HepG2 (cell line): ENCODE data around the gene C16orf87. TPM values are rescaled to one million over a fixed set of nuclear protein-coding genes. Genes with fewer than 3 reads are reported as not detected.

Source experiments
- ATAC-seq: fragments of 200-7000 bp; cut with Tn5 transposase; 3 replicates; pipeline ENCODE4 v1.9.1; 2020; ENCODE audit warnings: mild to moderate bottlenecking, moderate library complexity
- BruUV-seq: library from RNA; stranded (reverse); fragments of 400-500 nt; replicated peaks from 2 replicates; lab custom pipeline; 2021; lab: Mats Ljungman, UMichigan
- CTCF ChIA-PET: fragments of 300-600 bp; formaldehyde crosslinking; extraction: SDS; loops from one replicate; lab custom pipeline; 2021; ENCODE audit warnings: low total read pairs, inconsistent platforms, low intra/inter-chr PET ratio; lab: Yijun Ruan, JAX
- POLR2A ChIA-PET: fragments of 350-600 bp; sonication (Branson Sonifier 250); formaldehyde crosslinking; loops from one replicate; lab custom pipeline; 2020; ENCODE audit warnings: antibody characterized with exemption, inconsistent platforms; lab: Yijun Ruan, JAX
- DNase-seq: peaks from one replicate; pipeline ENCODE4 v3.0.0-alpha.2; 2015; ENCODE audit warnings: low spot score
- FAIRE-seq: peaks from 3 replicates; lab custom pipeline; 2011; peaks lifted over from hg19 to GRCh38; lab: Jason Lieb, UNC
- H2AFZ ChIP-seq: one replicate; pipeline ENCODE4 v1.6.1; 2011; ENCODE audit warnings: low read length, inconsistent platforms
- H3K27ac ChIP-seq: fragments of 300-600 bp; 3 replicates; pipeline ENCODE4 v1.8.0; 2011; ENCODE audit warnings: mixed run types, mild to moderate bottlenecking, mixed read lengths, low read length, inconsistent platforms; ENCODE audit not compliant: insufficient read depth; ENCODE audit errors: extremely low read length
- H3K27me3 ChIP-seq, 2 experiments: fragments of 200-600 bp in 1 of 2; 2 replicates in 1 of 2; 3 replicates in 1 of 2; pipeline versions ENCODE4 v1.6.0 to v1.8.0; 2011; ENCODE audit warnings: low read length in 2 of 2, mild to moderate bottlenecking in 2 of 2, moderate library complexity in 2 of 2, inconsistent platforms in 1 of 2; ENCODE audit not compliant: insufficient read depth in 2 of 2, control insufficient read depth in 1 of 2
- H3K36me3 ChIP-seq, 2 experiments: fragments of 200-600 bp in 1 of 2; replicated peaks in 1 of 2; 2 replicates in 1 of 2; 3 replicates in 1 of 2; pipeline versions ENCODE4 v1.5.1 to v1.8.0; 2011; ENCODE audit warnings: low read length in 2 of 2, inconsistent platforms in 1 of 2; ENCODE audit not compliant: insufficient read depth in 2 of 2, control insufficient read depth in 1 of 2
- H3K4me1 ChIP-seq: 2 replicates; pipeline ENCODE4 v1.5.1; 2012; ENCODE audit warnings: low read length, inconsistent platforms; ENCODE audit not compliant: insufficient read depth
- H3K4me2 ChIP-seq: 2 replicates; pipeline ENCODE4 v1.6.0; 2011; ENCODE audit warnings: low read depth, low read length, inconsistent platforms
- H3K4me3 ChIP-seq, 3 experiments: fragments of 200-600 bp in 1 of 3; sonication (generic), shearing (Covaris generic) in 1 of 3; replicated peaks in 1 of 3; 2 replicates each; pipeline ENCODE4 v1.5.1; 2011 to 2016; ENCODE audit warnings: low read length in 3 of 3, inconsistent platforms in 2 of 3, low read depth in 2 of 3, mild to moderate bottlenecking in 2 of 3, control low read depth in 1 of 3, mixed read lengths in 1 of 3; ENCODE audit not compliant: insufficient read depth in 1 of 3
- H3K79me2 ChIP-seq: one replicate; pipeline ENCODE4 v1.6.1; 2011; ENCODE audit warnings: low read length, inconsistent platforms; ENCODE audit not compliant: insufficient read depth
- H3K9ac ChIP-seq: 2 replicates; pipeline ENCODE4 v1.6.0; 2011; ENCODE audit warnings: mild to moderate bottlenecking, low read depth, low read length, inconsistent platforms; ENCODE audit not compliant: insufficient read depth
- H3K9me3 ChIP-seq: 2 replicates; pipeline ENCODE4 v1.5.1; 2012; ENCODE audit warnings: mild to moderate bottlenecking, low read length
- H4K20me1 ChIP-seq: 2 replicates; pipeline ENCODE4 v1.6.0; 2011; ENCODE audit warnings: inconsistent platforms, mild to moderate bottlenecking, low read length, moderate library complexity; ENCODE audit not compliant: insufficient read depth
- EHMT2 ChIP-seq: fragments of 200-600 bp; sonication (generic); IDR thresholded peaks from 2 replicates; pipeline ENCODE4 v1.7.0; 2017; ENCODE audit warnings: antibody characterized with exemption, low read depth, low read length, borderline replicate concordance
- FOSL2 ChIP-seq: sonication (generic); formaldehyde crosslinking; IDR thresholded peaks from 2 replicates; pipeline ENCODE4 v1.4.0; 2020; ENCODE audit warnings: missing genetic modification reagents
- FOXP1 ChIP-seq, 2 experiments: fragments of 450-650 bp in 1 of 2; IDR thresholded peaks; 2 replicates each; pipeline ENCODE4 v1.6.1; 2017 to 2018; ENCODE audit warnings: antibody characterized with exemption in 1 of 2
- POLR2AphosphoS2 ChIP-seq: IDR thresholded peaks from 2 replicates; pipeline ENCODE4 v1.6.1; 2011; ENCODE audit warnings: low read depth, low read length, improper control_type of control experiment
- RARA ChIP-seq: IDR thresholded peaks from 2 replicates; pipeline ENCODE4 v1.6.1; 2016; ENCODE audit warnings: missing genetic modification reagents, missing compliant biosample characterization
- SIN3A ChIP-seq: IDR thresholded peaks from 2 replicates; pipeline ENCODE4 v1.6.1; 2011; ENCODE audit warnings: low read depth, mild to moderate bottlenecking, control low read depth, low read length, borderline replicate concordance
- SPEN ChIP-seq: sonication (generic); formaldehyde crosslinking; IDR thresholded peaks from 2 replicates; pipeline ENCODE4 v1.5.1; 2020; ENCODE audit warnings: low read depth, mild to moderate bottlenecking, missing genetic modification reagents
- ZNF280D ChIP-seq: sonication (generic); formaldehyde crosslinking; IDR thresholded peaks from 2 replicates; pipeline ENCODE4 v1.5.1; 2020; ENCODE audit warnings: mild to moderate bottlenecking, missing genetic modification reagents
- ZNF577 ChIP-seq: sonication (generic); formaldehyde crosslinking; IDR thresholded peaks from 2 replicates; pipeline ENCODE4 v1.4.0; 2020; ENCODE audit warnings: mild to moderate bottlenecking, low read depth, missing genetic modification reagents, borderline replicate concordance
- WGBS: methylation state at CpG from one replicate; pipeline ENCODE4 v1.1.6; 2017; ENCODE audit warnings: low lambda C conversion rate; 5-methylcytosine and 5-hydroxymethylcytosine counted together
- in situ Hi-C: cut with HindIII; loops from 2 replicates; pipeline ENCODE4 v1.10.0; 2017; ENCODE audit warnings: low pct_unique_long_range_greater_than_20kb; ENCODE audit not compliant: extremely low pct_ligation_motif_present
- intact Hi-C: fragments of 100-400 bp; cut with micrococcal nuclease; formaldehyde crosslinking; loops from one replicate; pipeline ENCODE4 v1.10.0; 2022; ENCODE audit not compliant: unreplicated experiment
- polyA plus RNA-seq, 8 experiments: library from polyadenylated mRNA; depleted of rRNA in 3 of 8; stranded (reverse) in 7 of 8; unstranded in 1 of 8; fragments of >200 nt; fragmentation: Illumina TruSeq in 4 of 8; extraction: Trizol in 4 of 8; gene quantifications; 2 replicates each; pipeline versions ENCODE4 v1.2.1 to v1.2.3, GENCODE V29; 2011 to 2016; ENCODE audit warnings: low read depth in 4 of 8, missing spikeins in 1 of 8, mixed read lengths in 1 of 8; ENCODE audit not compliant: insufficient read depth in 1 of 8
- total RNA-seq, 5 experiments: library from RNA; depleted of rRNA; stranded (reverse); fragments of >200 nt; fragmentation: Illumina TruSeq; extraction: Trizol; gene quantifications; 2 replicates each; pipeline ENCODE4 v1.2.3, GENCODE V29; 2016; ENCODE audit warnings: low read depth in 1 of 5

The C16orf87 gene
- total and polyA plus RNA-seq, 2 of the 13 experiments (the other 11 are each of a cell fraction or from before 2014, with no cell fraction given) = 8.6 to 19.5 TPM

GRCh38 chr16:46817961-46818360 is 13.0 kb downstream of the C16orf87 start:
- no peak overlapping the region for H3K9ac ChIP-seq
- no peaks in the 10 kb centered on the region for H3K27me3 ChIP-seq
- TF ChIP-seq SIN3A (no peak), ZNF577 (CRISPR knock-in tag) (no peak), EHMT2 (no peak), FOSL2 (CRISPR knock-in tag) (peak; percentile 75), RARA (CRISPR knock-in tag) (peak; percentile 45; the same call in 1 of the 2 replicates), SPEN (CRISPR knock-in tag) (no peak), POLR2AphosphoS2 (no peak)
- H2AFZ ChIP-seq = no peak overlapping the region
- H3K4me1 ChIP-seq = peaks cover 19% of the 10 kb centered on the region; the same call in 1 of the 2 replicates
- in situ Hi-C loops = no loop called here
- H3K79me2 ChIP-seq = peaks cover 55% of the 10 kb centered on the region
- DNase-seq (no peak), ATAC-seq (no peak), FAIRE-seq (no peak)
- no peak overlapping the region for H3K27ac ChIP-seq
- H3K9me3 ChIP-seq = 0 out of 2 replicates have a peak, but pooled peaks cover 4% of the 10 kb centered on the region
- H3K4me2 ChIP-seq = no peak overlapping the region
- no peak overlapping the region for H3K4me3 ChIP-seq
- POLR2A ChIA-PET = no interaction called here
- H3K36me3 ChIP-seq = peaks cover 1 to 8% of the 10 kb centered on the region in 2 experiments; a peak in 2 of 5 replicates
- WGBS = 89% methylated on average over 2 of the region's 2 CpGs
- BruUV-seq = no TSS peak
- H4K20me1 ChIP-seq = 0 out of 2 replicates have a peak, but pooled peaks cover 3% of the 10 kb centered on the region
- intact Hi-C loops = no loop called here
- CTCF ChIA-PET = no interaction called here

GRCh38 chr16:46814790-46815189 is 16.2 kb downstream of the C16orf87 start:
- WGBS = 98% methylated on average over 1 of the region's 1 CpG

More at GRCh38 chr16:46814790-46815189, 16.2 kb downstream of the C16orf87 start:
- DNase-seq (no peak), ATAC-seq (no peak), FAIRE-seq (no peak)
- in situ Hi-C loops = no loop called here
- no peaks in the 10 kb centered on the region for H3K27me3 ChIP-seq
- peaks cover 0 to 4% of the 10 kb centered on the region in 2 experiments; a peak in 1 of 5 replicates for H3K36me3 ChIP-seq
- CTCF ChIA-PET = no interaction called here
- no peak overlapping the region for H3K27ac ChIP-seq
- TF ChIP-seq ZNF280D (CRISPR knock-in tag) (0 out of 2 replicates have a peak, but pooled peaks have one; percentile 34), FOXP1 (IDR thresholded peaks at IDR 0.05) (no peak), FOXP1 (CRISPR knock-in tag; IDR thresholded peaks at IDR 0.05) (no peak)
- peaks cover 32% of the 10 kb centered on the region for H3K4me1 ChIP-seq
- no peak overlapping the region for H3K9ac ChIP-seq
- no peak overlapping the region for H3K4me2 ChIP-seq
- BruUV-seq = no TSS peak
- peaks cover 3% of the 10 kb centered on the region; the same call in 1 of the 2 replicates for H4K20me1 ChIP-seq
- no peak overlapping the region for H3K4me3 ChIP-seq
- intact Hi-C loops = no loop called here
- H3K79me2 ChIP-seq = peaks cover 68% of the 10 kb centered on the region
- POLR2A ChIA-PET = no interaction called here
- H3K9me3 ChIP-seq = 0 out of 2 replicates have a peak, but pooled peaks cover 4% of the 10 kb centered on the region
- no peak overlapping the region for H2AFZ ChIP-seq
